Measurements from ENCODE around the gene HEPH.

GRCh38 chrX:66130469-66130868 lies 33.6 kb upstream of the HEPH start:
- no peak for TF ChIP-seq CTCF (conservative IDR thresholded peaks at IDR 0.05; ENCODE audit: low read depth, low read length)
- TF ChIP-seq EZH2 (IDR thresholded peaks at IDR 0.05; ENCODE audit: borderline replicate concordance, low read depth, low read length, poor library complexity, severe bottlenecking) = no peak

Data from A673 (cell line).